Caco-2 (cell line): Measurements from ENCODE around the gene LMAN1L. TPM values are rescaled to one million over a fixed set of nuclear protein-coding genes. Genes with fewer than 3 reads are reported as not detected.
A peak's percentile ranks its signal among the peaks of the same experiment; 100 is the strongest.

Experiments used
- BruUV-seq: library from RNA; stranded (reverse); fragments of 400-500 nt; replicated peaks from 2 replicates; lab custom pipeline; 2021; lab: Mats Ljungman, UMichigan
- CTCF ChIA-PET: fragments of 300-600 bp; sonication (Branson Sonifier 250); formaldehyde crosslinking; loops from one replicate; lab custom pipeline; 2022; ENCODE audit warnings: antibody characterized with exemption; lab: Charles Lee
- POLR2A ChIA-PET: fragments of 300-600 bp; sonication (Branson Sonifier 250); formaldehyde crosslinking; loops from one replicate; lab custom pipeline; 2022; ENCODE audit warnings: antibody characterized with exemption; lab: Charles Lee
- DNase-seq, 2 experiments: peaks; one replicate each; pipeline versions ENCODE4 v3.0.0 to v3.0.0-alpha.2; 2020 to 2022
- H3K27me3 ChIP-seq: replicated peaks from 2 replicates; pipeline ENCODE4 v1.6.0; 2011; ENCODE audit warnings: low read length; ENCODE audit not compliant: control insufficient read depth, insufficient read depth
- H3K36me3 ChIP-seq: 2 replicates; pipeline ENCODE4 v1.5.1; 2011; ENCODE audit warnings: low read length; ENCODE audit not compliant: control insufficient read depth, insufficient read depth
- H3K4me1 ChIP-seq: fragments of 250-450 bp; sonication (Bioruptor Pico); 2 replicates; pipeline ENCODE4 v1.5.1; 2020; ENCODE audit warnings: mild to moderate bottlenecking
- H3K4me3 ChIP-seq: 2 replicates; pipeline ENCODE4 v1.5.1; 2011; ENCODE audit warnings: low read depth, mild to moderate bottlenecking, control low read depth, low read length
- H3K9me3 ChIP-seq: fragments of 250-450 bp; sonication (Bioruptor Pico); 2 replicates; pipeline ENCODE4 v1.5.1; 2020; ENCODE audit warnings: mild to moderate bottlenecking, moderate library complexity
- H3K27ac Mint-ChIP-seq: one replicate; pipeline ENCODE4 v1.8.0; 2022; ENCODE audit warnings: mixed read lengths; ENCODE audit not compliant: unreplicated experiment
- H3K27me3 Mint-ChIP-seq: one replicate; pipeline ENCODE4 v1.8.0; 2022; ENCODE audit warnings: mixed read lengths; ENCODE audit not compliant: insufficient read depth, unreplicated experiment
- H3K36me3 Mint-ChIP-seq: one replicate; pipeline ENCODE4 v1.8.0; 2022; ENCODE audit warnings: mild to moderate bottlenecking, mixed read lengths; ENCODE audit not compliant: insufficient read depth, unreplicated experiment
- H3K4me1 Mint-ChIP-seq: one replicate; pipeline ENCODE4 v1.8.0; 2022; ENCODE audit warnings: low read depth, mixed read lengths; ENCODE audit not compliant: unreplicated experiment
- H3K4me3 Mint-ChIP-seq: one replicate; pipeline ENCODE4 v1.8.0; 2022; ENCODE audit warnings: mild to moderate bottlenecking, moderate library complexity, mixed read lengths; ENCODE audit not compliant: unreplicated experiment
- H3K9me3 Mint-ChIP-seq: one replicate; pipeline ENCODE4 v1.8.0; 2022; ENCODE audit warnings: mixed read lengths; ENCODE audit not compliant: unreplicated experiment
- intact Hi-C: fragments of 100-400 bp; cut with micrococcal nuclease; formaldehyde crosslinking; loops from one replicate; pipeline ENCODE4 v1.10.0; 2022; ENCODE audit not compliant: unreplicated experiment
- total RNA-seq: library from RNA; stranded (reverse); gene quantifications from 2 replicates; pipeline ENCODE4 v1.2.3, GENCODE V29; 2022
- TF ChIP-seq, protein P1 (sequence below), 2 experiments: fragments of 200-600 bp in 1 of 2; IDR thresholded peaks; 1 replicate in 1 of 2; 2 replicates in 1 of 2; pipeline versions ENCODE4 v1.5.1 to v1.8.0; 2011 to 2022; ENCODE audit warnings: antibody characterized with exemption in 1 of 2, control low read depth in 1 of 2, inconsistent platforms in 1 of 2, low read depth in 1 of 2, low read length in 1 of 2, mild to moderate bottlenecking in 1 of 2, moderate library complexity in 1 of 2; ENCODE audit not compliant: insufficient read depth in 1 of 2, severe bottlenecking in 1 of 2, unreplicated experiment in 1 of 2

LMAN1L gene
- total RNA-seq, 1 experiment from 2014 or later = not detected

GRCh38 chr15:74770211-74770903 is 42.3 kb upstream of the LMAN1L start:
- Histone ChIP-seq H3K4me3 (no peak overlapping the region), H3K27me3 (no peaks in the 10 kb centered on the region), H3K9me3 (no peaks in the 10 kb centered on the region), H3K4me1 (peaks cover 4% of the 10 kb centered on the region; the same call in 1 of the 2 replicates), H3K36me3 (no peaks in the 10 kb centered on the region)
- Mint-ChIP-seq H3K9me3 (no peaks in the 10 kb centered on the region), H3K27ac (no peak overlapping the region), H3K4me3 (no peak overlapping the region), H3K36me3 (no peaks in the 10 kb centered on the region), H3K27me3 (no peaks in the 10 kb centered on the region), H3K4me1 (peaks cover 7% of the 10 kb centered on the region)
- TF ChIP-seq, protein P1, sequence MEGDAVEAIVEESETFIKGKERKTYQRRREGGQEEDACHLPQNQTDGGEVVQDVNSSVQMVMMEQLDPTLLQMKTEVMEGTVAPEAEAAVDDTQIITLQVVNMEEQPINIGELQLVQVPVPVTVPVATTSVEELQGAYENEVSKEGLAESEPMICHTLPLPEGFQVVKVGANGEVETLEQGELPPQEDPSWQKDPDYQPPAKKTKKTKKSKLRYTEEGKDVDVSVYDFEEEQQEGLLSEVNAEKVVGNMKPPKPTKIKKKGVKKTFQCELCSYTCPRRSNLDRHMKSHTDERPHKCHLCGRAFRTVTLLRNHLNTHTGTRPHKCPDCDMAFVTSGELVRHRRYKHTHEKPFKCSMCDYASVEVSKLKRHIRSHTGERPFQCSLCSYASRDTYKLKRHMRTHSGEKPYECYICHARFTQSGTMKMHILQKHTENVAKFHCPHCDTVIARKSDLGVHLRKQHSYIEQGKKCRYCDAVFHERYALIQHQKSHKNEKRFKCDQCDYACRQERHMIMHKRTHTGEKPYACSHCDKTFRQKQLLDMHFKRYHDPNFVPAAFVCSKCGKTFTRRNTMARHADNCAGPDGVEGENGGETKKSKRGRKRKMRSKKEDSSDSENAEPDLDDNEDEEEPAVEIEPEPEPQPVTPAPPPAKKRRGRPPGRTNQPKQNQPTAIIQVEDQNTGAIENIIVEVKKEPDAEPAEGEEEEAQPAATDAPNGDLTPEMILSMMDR (IDR thresholded peaks at IDR 0.05; ENCODE audit: insufficient read depth in 1 of 2, low read depth in 1 of 2, low read length in 1 of 2, severe bottlenecking in 1 of 2, unreplicated experiment in 1 of 2) = no peak
- no TSS peak for BruUV-seq
- intact Hi-C loops = loop anchor here (2.0 kb wide), 2 partner anchors 64 to 72 kb away; partner anchors contain the start of gene ULK3
- ChIA-PET POLR2A (no interaction called here), CTCF (interaction anchor here (0.5 to 8.2 kb wide), 36 partner anchors 8 to 330 kb away, joined by 3 to 211 read pairs (median 5); partner anchors contain the start of genes ARID3B, CSK, CYP1A1 and FAM219B)
- DNase-seq = no peak

DNA sequence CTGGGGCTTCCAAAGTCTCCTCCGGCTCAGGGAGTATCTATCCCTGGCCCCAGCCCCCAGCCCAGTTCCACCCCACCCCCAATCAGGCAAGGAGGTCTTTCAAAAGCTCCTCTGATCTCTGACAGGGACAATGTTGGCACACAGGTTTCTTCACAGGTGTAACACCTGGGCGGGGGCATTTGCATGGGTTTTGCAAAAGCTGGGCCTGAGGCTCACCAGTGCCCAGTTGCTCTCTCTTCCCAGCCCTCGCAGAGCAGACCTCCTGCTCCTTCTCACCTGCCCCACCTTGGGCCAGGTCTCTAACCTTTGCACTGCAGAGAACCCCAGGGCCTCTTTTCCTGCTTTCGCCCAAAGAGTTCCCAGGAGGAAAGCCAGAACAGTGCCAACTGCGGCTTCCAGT is 39.3 kb upstream of the LMAN1L start:
- intact Hi-C loops = no loop called here
- H3K9me3 ChIP-seq = no peaks in the 10 kb centered on the region
- CTCF ChIA-PET = interaction anchor here (0.6 to 8.2 kb wide), 4 partner anchors 8 to 178 kb away, joined by 4 to 211 read pairs (median 6); partner anchors contain the start of gene CSK
- DNase-seq = no peak
- BruUV-seq = no TSS peak
- H3K36me3 ChIP-seq = no peaks in the 10 kb centered on the region
- POLR2A ChIA-PET = no interaction called here
- Mint-ChIP-seq H3K4me3 (no peak overlapping the region), H3K27ac (peak overlapping the region; percentile 61), H3K9me3 (no peaks in the 10 kb centered on the region), H3K4me1 (peaks cover 24% of the 10 kb centered on the region), H3K27me3 (no peaks in the 10 kb centered on the region), H3K36me3 (peaks cover 5% of the 10 kb centered on the region)
- H3K4me3 ChIP-seq = no peak overlapping the region
- TF ChIP-seq, protein P1 (IDR thresholded peaks at IDR 0.05; ENCODE audit: insufficient read depth in 1 of 2, low read depth in 1 of 2, low read length in 1 of 2, severe bottlenecking in 1 of 2, unreplicated experiment in 1 of 2) = no peak
- H3K27me3 ChIP-seq = no peaks in the 10 kb centered on the region
- H3K4me1 ChIP-seq = 0 out of 2 replicates have a peak, but pooled peaks cover 6% of the 10 kb centered on the region

DNA sequence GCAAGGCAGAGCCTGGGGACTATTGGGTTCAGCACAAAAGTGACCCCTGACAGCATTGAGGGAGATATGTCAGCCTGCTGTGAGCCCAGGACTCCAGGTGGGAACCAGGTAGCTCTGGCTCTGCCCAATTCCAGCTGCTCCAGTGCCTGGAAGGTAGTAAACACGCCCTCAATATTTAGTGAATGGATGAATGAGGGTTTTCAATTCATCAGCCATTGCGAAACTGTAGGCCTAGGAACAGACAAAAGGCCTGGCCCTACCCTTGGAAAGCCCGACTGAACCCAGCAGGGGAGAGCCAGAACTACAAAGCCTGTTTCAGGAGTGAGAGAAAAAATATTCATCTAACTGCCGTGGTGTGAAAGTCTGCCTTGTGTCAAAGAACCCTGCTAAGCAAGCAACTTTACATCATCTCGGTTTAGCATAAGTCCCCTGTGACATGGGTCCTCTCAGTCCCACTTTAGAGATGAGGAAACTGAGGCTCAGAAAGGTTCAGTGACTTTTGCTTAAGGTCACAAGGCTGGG is 38.8 kb upstream of the LMAN1L start:
- TF ChIP-seq, protein P1 (IDR thresholded peaks at IDR 0.05; ENCODE audit: insufficient read depth in 1 of 2, low read depth in 1 of 2, low read length in 1 of 2, severe bottlenecking in 1 of 2, unreplicated experiment in 1 of 2) = no peak
- POLR2A ChIA-PET = no interaction called here
- no peaks in the 10 kb centered on the region for H3K9me3 Mint-ChIP-seq
- peak overlapping the region; percentile 61 for H3K27ac Mint-ChIP-seq
- no TSS peak for BruUV-seq
- DNase-seq = no peak
- Histone ChIP-seq H3K27me3 (no peaks in the 10 kb centered on the region), H3K4me3 (no peak overlapping the region), H3K36me3 (no peaks in the 10 kb centered on the region), H3K4me1 (0 out of 2 replicates have a peak, but pooled peaks cover 6% of the 10 kb centered on the region), H3K9me3 (no peaks in the 10 kb centered on the region)
- peaks cover 5% of the 10 kb centered on the region for H3K36me3 Mint-ChIP-seq
- peaks cover 20% of the 10 kb centered on the region for H3K4me1 Mint-ChIP-seq
- intact Hi-C loops = no loop called here
- CTCF ChIA-PET = interaction anchor here (0.7 to 8.2 kb wide), 3 partner anchors 8 to 140 kb away, joined by 4 to 211 read pairs (median 6); partner anchors contain the start of gene CSK
- no peak overlapping the region for H3K4me3 Mint-ChIP-seq
- H3K27me3 Mint-ChIP-seq = no peaks in the 10 kb centered on the region
